NCI-H128 (cell line): ENCODE measurements around the gene FAM124A.

Experiments
- DNase-seq: peaks from one replicate; lab custom pipeline; 2025; ENCODE audit not compliant: unreplicated experiment; lab: John Stamatoyannopoulos, UW

The FAM124A gene

GRCh38 chr13:51220706-51221105 lies 1.5 kb upstream of the FAM124A start:
- no peak for DNase-seq

DNA sequence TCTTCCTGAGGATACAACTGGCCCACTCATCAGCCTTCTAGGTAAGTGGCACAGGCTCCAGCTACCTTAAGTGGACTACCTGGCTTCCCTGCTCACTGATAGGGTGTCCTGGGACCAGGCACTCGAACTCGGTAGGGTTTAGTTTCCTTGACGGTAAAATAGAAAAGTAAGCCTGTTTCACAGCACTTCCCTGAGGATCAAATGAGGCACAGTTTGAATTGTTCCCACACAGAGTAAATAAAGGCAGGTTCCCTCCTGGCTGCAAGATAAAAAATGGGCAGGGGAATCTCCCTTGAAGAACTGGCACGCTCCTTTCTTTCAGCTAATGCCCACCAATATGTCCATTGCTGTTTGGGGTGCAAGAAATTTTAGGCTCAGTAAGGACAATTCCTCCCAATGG lies 1.1 kb upstream of the FAM124A start:
- DNase-seq = no peak

GRCh38 chr13:51221674-51222036 lies 543 bp upstream of the FAM124A start:
- no peak for DNase-seq

- no peak for DNase-seq
Measured at GRCh38 chr13:51222686-51223559, 725 bp downstream of the FAM124A start.

DNA sequence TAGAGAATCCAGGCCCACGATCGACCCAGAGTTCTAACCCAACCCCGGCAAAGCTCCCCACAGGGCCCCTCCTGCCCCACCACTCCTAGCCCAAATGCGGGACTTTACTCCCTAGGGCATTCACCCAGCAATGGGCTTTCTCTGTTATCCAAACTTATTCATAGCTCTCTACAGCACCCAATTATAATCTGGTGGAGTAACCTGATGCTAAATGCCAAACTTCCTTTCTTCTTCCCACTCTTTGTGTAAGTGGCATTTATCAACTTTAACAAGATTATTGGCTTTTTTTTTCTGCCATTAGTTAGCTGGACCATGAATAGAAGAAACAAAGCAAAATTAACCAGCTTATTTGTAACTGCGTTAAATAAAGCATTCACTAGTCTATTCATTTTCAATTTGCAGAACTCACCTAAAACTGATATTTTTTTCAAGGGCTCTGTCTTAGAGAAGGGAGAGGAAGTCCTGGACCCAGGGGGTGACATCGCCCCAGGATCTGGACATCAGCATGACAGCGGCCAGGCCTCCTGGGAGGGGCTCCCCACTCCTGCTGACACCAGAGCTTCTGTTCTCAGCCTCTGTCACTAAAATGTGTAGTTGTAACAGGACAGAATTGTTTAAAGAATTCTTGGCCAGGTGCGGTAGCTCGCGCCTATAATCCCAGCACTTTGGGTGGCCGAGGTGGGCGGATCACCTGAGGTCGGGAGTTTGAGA lies 1.5 kb downstream of the FAM124A start:
- DNase-seq = no peak

DNA sequence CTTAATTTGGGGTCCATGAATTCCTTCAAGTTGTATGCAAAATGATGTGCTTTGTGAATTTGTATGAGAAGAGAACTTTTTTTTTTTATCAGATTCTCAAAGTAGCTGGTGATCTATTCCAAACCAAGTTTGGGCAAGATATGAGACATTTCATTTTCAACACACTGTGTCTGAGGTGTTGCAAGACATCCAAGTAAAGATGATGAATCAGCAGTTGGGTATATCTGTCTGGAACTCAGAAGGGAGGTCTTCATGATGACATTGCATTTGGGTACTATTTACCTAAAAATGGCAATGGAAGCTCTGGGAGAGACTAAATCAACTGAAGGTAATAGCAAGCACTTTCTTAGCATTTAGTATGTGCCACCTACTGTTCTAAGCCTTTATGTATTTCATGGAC lies 2.8 kb downstream of the FAM124A start:
- DNase-seq = no peak

DNA sequence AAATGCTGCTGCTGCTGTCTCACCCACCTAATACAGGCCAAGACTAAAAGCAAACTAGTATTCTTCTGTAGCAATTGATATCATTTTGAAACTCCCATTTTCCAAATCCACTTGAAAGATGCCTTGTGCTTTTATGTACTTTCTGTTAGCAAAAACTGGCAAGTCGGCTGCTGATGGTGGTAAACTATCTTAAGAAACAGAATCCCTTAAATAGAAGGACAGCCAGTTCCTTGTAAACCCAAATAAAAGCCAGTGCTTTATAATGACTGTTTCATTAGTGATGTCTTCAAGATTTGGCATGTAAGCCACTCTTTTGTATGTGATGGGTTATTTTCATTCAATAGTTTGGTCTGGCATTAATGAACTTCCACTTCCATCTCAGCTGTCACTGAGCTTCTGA lies 5.2 kb downstream of the FAM124A start:
- DNase-seq = no peak

GRCh38 chr13:51229101-51229719 lies 7.0 kb downstream of the FAM124A start:
- no peak for DNase-seq

- DNase-seq = no peak
Measured at GRCh38 chr13:51229731-51230130, 7.5 kb downstream of the FAM124A start.

GRCh38 chr13:51230477-51231105 lies 8.4 kb downstream of the FAM124A start:
- no peak for DNase-seq

- no peak for DNase-seq
Measured at GRCh38 chr13:51231456-51231855, 9.3 kb downstream of the FAM124A start.

GRCh38 chr13:51232328-51232727 lies 10.1 kb downstream of the FAM124A start:
- no peak for DNase-seq

- DNase-seq = no peak
Measured at GRCh38 chr13:51233117-51233826, 11.1 kb downstream of the FAM124A start.

- no peak for DNase-seq
Measured at GRCh38 chr13:51234676-51235075, 12.5 kb downstream of the FAM124A start.

DNA sequence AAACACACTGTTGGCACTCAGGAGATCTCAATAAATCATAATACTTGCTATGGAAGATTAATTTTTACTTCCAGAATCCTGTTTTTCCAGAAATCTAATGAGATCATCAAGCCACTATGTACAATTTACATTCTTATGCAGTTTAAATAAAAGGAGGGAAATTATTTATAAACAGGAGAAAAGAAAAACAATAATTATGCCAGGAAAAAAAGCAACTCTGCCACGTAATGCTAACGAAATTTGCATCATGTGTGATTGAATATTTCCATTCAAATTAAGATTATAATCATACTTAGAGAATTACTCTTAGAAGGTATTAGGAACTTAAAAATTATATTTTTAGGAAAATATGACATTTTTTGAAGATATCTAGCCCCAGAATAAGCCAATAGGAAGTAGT lies 13.0 kb downstream of the FAM124A start:
- no peak for DNase-seq

- DNase-seq = no peak
Measured at GRCh38 chr13:51235756-51236490, 13.7 kb downstream of the FAM124A start.

DNA sequence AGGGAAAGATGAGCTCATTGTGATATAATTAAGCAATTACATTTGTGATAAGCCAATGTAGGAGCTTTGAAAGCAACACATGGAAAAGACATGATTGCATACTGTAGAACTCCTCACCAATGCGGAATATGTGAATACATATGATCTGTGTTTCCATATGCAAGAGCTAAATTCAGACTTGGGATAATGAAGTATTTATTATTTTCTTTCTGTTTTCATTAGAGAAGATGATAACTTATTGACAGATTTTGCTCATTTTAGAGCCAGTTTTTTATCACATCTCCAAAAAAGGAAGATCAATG lies 14.2 kb downstream of the FAM124A start:
- DNase-seq = no peak

GRCh38 chr13:51237386-51237785 lies 15.2 kb downstream of the FAM124A start:
- DNase-seq = no peak

GRCh38 chr13:51237887-51238286 lies 15.7 kb downstream of the FAM124A start:
- no peak for DNase-seq

- no peak for DNase-seq
Measured at GRCh38 chr13:51240178-51240577, 18.0 kb downstream of the FAM124A start.
